Endothelial cell of umbilical vein (primary cell): Measurements from ENCODE around the gene TENT5C. TPM values are rescaled to one million over a fixed set of nuclear protein-coding genes. Genes with fewer than 3 reads are reported as not detected.

Source experiments
- BruUV-seq: library from RNA; stranded (reverse); fragments of 400-500 nt; replicated peaks from 2 replicates; lab custom pipeline; 2021; lab: Mats Ljungman, UMichigan
- CTCF ChIA-PET: fragments of 300-600, 350-600 bp; sonication (Branson Sonifier 250); formaldehyde crosslinking; loops from one replicate; lab custom pipeline; 2021; ENCODE audit warnings: antibody characterized with exemption, inconsistent platforms; lab: Charles Lee
- POLR2A ChIA-PET: fragments of 300-600, 350-600 bp; sonication (Branson Sonifier 250); formaldehyde crosslinking; loops from one replicate; lab custom pipeline; 2021; ENCODE audit warnings: antibody characterized with exemption, inconsistent platforms; lab: Charles Lee
- DNase-seq: peaks from one replicate; pipeline ENCODE4 v3.0.0-alpha.2; 2011; ENCODE audit warnings: low read depth, low spot score
- FAIRE-seq: peaks from 2 replicates; lab custom pipeline; 2011; peaks lifted over from hg19 to GRCh38; lab: Jason Lieb, UNC
- H2AFZ ChIP-seq: 2 replicates; pipeline ENCODE4 v1.6.0; 2012; ENCODE audit warnings: low read depth, low read length, control low read depth, inconsistent platforms
- H3K27ac ChIP-seq: 2 replicates; pipeline ENCODE4 v1.5.1; 2011; ENCODE audit warnings: low read depth, mild to moderate bottlenecking, control low read depth, low read length, moderate library complexity; ENCODE audit not compliant: insufficient read depth
- H3K27me3 ChIP-seq, 2 experiments: 2 replicates each; pipeline versions ENCODE4 v1.6.0 to v1.6.1; 2011; ENCODE audit warnings: low read length in 2 of 2, mixed read lengths in 1 of 2; ENCODE audit not compliant: control insufficient read depth in 2 of 2, insufficient read depth in 2 of 2
- H3K36me3 ChIP-seq, 2 experiments: 2 replicates in 1 of 2; 3 replicates in 1 of 2; pipeline ENCODE4 v1.5.1; 2011; ENCODE audit warnings: low read length in 2 of 2, mild to moderate bottlenecking in 1 of 2, moderate library complexity in 1 of 2; ENCODE audit not compliant: control insufficient read depth in 2 of 2, insufficient read depth in 2 of 2; ENCODE audit errors: extremely low read depth in 1 of 2
- H3K4me1 ChIP-seq: 3 replicates; pipeline ENCODE4 v1.5.1; 2011; ENCODE audit warnings: mild to moderate bottlenecking, low read length; ENCODE audit not compliant: control insufficient read depth, insufficient read depth; ENCODE audit errors: extremely low read depth
- H3K4me2 ChIP-seq: 2 replicates; pipeline ENCODE4 v1.6.1; 2011; ENCODE audit warnings: low read length, control low read depth, mixed read lengths; ENCODE audit not compliant: insufficient read depth
- H3K4me3 ChIP-seq, 3 experiments: fragments of 200-600 bp in 1 of 3; sonication (generic), shearing (Covaris generic) in 1 of 3; replicated peaks in 1 of 3; 2 replicates each; pipeline ENCODE4 v1.5.1; 2011 to 2016; ENCODE audit warnings: control low read depth in 3 of 3, low read length in 3 of 3, mild to moderate bottlenecking in 2 of 3, inconsistent platforms in 1 of 3, low read depth in 1 of 3, moderate library complexity in 1 of 3; ENCODE audit not compliant: insufficient read depth in 1 of 3
- H3K79me2 ChIP-seq: 2 replicates; pipeline ENCODE4 v1.6.0; 2012; ENCODE audit warnings: low read length, inconsistent platforms; ENCODE audit not compliant: control insufficient read depth, insufficient read depth
- H3K9ac ChIP-seq: replicated peaks from 2 replicates; pipeline ENCODE3; 2011; ENCODE audit warnings: low read length, control low read depth; ENCODE audit not compliant: insufficient read depth; ENCODE audit errors: extremely low read depth
- H3K9me1 ChIP-seq: replicated peaks from 3 replicates; pipeline ENCODE4 v1.6.0; 2011; ENCODE audit warnings: mild to moderate bottlenecking, low read length; ENCODE audit not compliant: control insufficient read depth, insufficient read depth; ENCODE audit errors: extremely low read depth
- H3K9me3 ChIP-seq: replicated peaks from 2 replicates; pipeline ENCODE4 v1.5.1; 2012; ENCODE audit warnings: low read length, inconsistent platforms; ENCODE audit not compliant: control insufficient read depth, insufficient read depth
- H4K20me1 ChIP-seq: replicated peaks from 2 replicates; pipeline ENCODE3; 2011; ENCODE audit warnings: mild to moderate bottlenecking, low read length; ENCODE audit not compliant: control insufficient read depth, insufficient read depth; ENCODE audit errors: extremely low read depth
- EZH2 ChIP-seq: IDR thresholded peaks from 2 replicates; pipeline ENCODE4 v1.6.1; 2012; ENCODE audit warnings: borderline replicate concordance, low read depth, mild to moderate bottlenecking, moderate library complexity, low read length, inconsistent platforms; ENCODE audit not compliant: severe bottlenecking
- FOS ChIP-seq: IDR thresholded peaks from 2 replicates; pipeline ENCODE4 v1.6.1; 2011; ENCODE audit warnings: mild to moderate bottlenecking, low read length, moderate library complexity, borderline replicate concordance; ENCODE audit not compliant: insufficient read depth
- GATA2 ChIP-seq: IDR thresholded peaks from 2 replicates; pipeline ENCODE4 v1.7.0; 2011; ENCODE audit warnings: low read depth, mild to moderate bottlenecking, moderate library complexity, mixed read lengths, low read length; ENCODE audit not compliant: insufficient read length, insufficient read depth
- JUN ChIP-seq: IDR thresholded peaks from 2 replicates; pipeline ENCODE4 v1.6.1; 2011; ENCODE audit warnings: borderline replicate concordance, low read depth; ENCODE audit not compliant: insufficient read length, insufficient read depth
- MYC ChIP-seq: IDR thresholded peaks from one replicate; pipeline ENCODE4 v1.6.1; 2011; ENCODE audit warnings: mild to moderate bottlenecking, low read depth, low read length
- POLR2A ChIP-seq: IDR thresholded peaks from 2 replicates; pipeline ENCODE4 v1.6.1; 2012; ENCODE audit warnings: low read depth, mild to moderate bottlenecking, control low read depth, low read length
- POLR2AphosphoS5 ChIP-seq: IDR thresholded peaks from 2 replicates; pipeline ENCODE4 v1.6.1; 2012; ENCODE audit warnings: low read depth, mild to moderate bottlenecking, control low read depth, low read length, moderate library complexity; ENCODE audit not compliant: insufficient read depth
- dilution Hi-C: fragments of 300-500 bp; cut with MboI; formaldehyde crosslinking; loops from one replicate; pipeline ENCODE4 v1.15.0; 2019; ENCODE audit warnings: low sequenced_read_pairs; ENCODE audit not compliant: extremely low pct_ligation_motif_present
- intact Hi-C: fragments of 100-400 bp; cut with micrococcal nuclease; formaldehyde crosslinking; loops from one replicate; pipeline ENCODE4 v1.10.0; 2022
- polyA plus RNA-seq, 4 experiments: library from polyadenylated mRNA; depleted of rRNA in 3 of 4; stranded (reverse) in 3 of 4; unstranded in 1 of 4; fragments of >200 nt; gene quantifications; 2 replicates each; pipeline versions ENCODE4 v1.2.1 to v1.2.3, GENCODE V29; 2011 to 2012; ENCODE audit warnings: missing spikeins in 1 of 4
- total RNA-seq: library from RNA; stranded (reverse); gene quantifications from 2 replicates; pipeline ENCODE4 v1.2.3, GENCODE V29; 2021
- TF ChIP-seq, protein P1 (sequence below), 2 donors: IDR thresholded peaks; 1 replicate in 1 of 2; 2 replicates in 1 of 2; pipeline ENCODE4 v1.5.1; 2011; ENCODE audit warnings: low read length in 2 of 2, mild to moderate bottlenecking in 2 of 2, moderate library complexity in 2 of 2, control low read depth in 1 of 2, inconsistent platforms in 1 of 2, low read depth in 1 of 2; ENCODE audit not compliant: insufficient read depth in 1 of 2; ENCODE audit errors: extremely low read depth in 1 of 2
- TF ChIP-seq, protein P2 (sequence below): IDR thresholded peaks from 2 replicates; pipeline ENCODE4 v1.6.1; 2011; ENCODE audit not compliant: insufficient read depth, insufficient read length

TENT5C gene
- total and polyA plus RNA-seq, 2 donors (not counting 3 experiments of a cell fraction or from before 2014, with no cell fraction given): 0.06 to 0.22 TPM

DNA sequence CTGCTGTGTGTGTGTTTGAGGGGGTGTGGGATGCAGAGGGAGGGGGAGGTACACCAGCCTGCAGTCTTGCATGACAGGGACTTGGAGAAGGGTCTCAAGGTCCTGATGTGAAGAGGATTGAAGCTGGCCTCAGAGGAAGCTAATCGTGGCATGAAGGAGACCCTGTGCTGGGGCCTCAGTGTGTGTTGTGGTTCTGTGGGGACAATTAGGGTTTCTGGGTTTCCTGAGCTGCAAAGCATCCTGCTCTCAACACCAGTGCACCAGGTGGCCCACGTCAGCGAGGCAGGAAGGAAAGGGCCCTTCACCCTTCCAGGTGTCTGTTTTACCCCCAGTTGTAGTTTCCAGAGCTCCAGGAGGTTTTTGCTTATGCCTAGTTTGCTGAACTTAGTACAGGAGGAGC lies 52.8 kb downstream of the TENT5C start:
- H4K20me1 ChIP-seq: no peaks in the 10 kb centered on the region
- H3K4me2 ChIP-seq: no peak overlapping the region
- H3K9me3 ChIP-seq: no peaks in the 10 kb centered on the region
- POLR2A ChIA-PET: no interaction called here
- dilution Hi-C loops: no loop called here
- H3K27me3 ChIP-seq: peaks cover 0 to 3% of the 10 kb centered on the region in 2 experiments
- H3K36me3 ChIP-seq: no peaks in the 10 kb centered on the region
- CTCF ChIA-PET: interaction anchor here (0.9 to 1.6 kb wide), 2 partner anchors 12 to 28 kb away, joined by 3 to 6 read pairs; no protein-coding TSS in a partner anchor
- peaks cover 11% of the 10 kb centered on the region for H3K4me1 ChIP-seq
- H3K9ac ChIP-seq: no peak overlapping the region
- intact Hi-C loops: no loop called here
- H3K27ac ChIP-seq: no peak overlapping the region
- TF ChIP-seq POLR2AphosphoS5: no peak
- no peak for TF ChIP-seq FOS
- TF ChIP-seq, protein P1, sequence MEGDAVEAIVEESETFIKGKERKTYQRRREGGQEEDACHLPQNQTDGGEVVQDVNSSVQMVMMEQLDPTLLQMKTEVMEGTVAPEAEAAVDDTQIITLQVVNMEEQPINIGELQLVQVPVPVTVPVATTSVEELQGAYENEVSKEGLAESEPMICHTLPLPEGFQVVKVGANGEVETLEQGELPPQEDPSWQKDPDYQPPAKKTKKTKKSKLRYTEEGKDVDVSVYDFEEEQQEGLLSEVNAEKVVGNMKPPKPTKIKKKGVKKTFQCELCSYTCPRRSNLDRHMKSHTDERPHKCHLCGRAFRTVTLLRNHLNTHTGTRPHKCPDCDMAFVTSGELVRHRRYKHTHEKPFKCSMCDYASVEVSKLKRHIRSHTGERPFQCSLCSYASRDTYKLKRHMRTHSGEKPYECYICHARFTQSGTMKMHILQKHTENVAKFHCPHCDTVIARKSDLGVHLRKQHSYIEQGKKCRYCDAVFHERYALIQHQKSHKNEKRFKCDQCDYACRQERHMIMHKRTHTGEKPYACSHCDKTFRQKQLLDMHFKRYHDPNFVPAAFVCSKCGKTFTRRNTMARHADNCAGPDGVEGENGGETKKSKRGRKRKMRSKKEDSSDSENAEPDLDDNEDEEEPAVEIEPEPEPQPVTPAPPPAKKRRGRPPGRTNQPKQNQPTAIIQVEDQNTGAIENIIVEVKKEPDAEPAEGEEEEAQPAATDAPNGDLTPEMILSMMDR (IDR thresholded peaks at IDR 0.05; ENCODE audit: extremely low read depth in 1 of 2, insufficient read depth in 1 of 2, low read depth in 1 of 2, low read length in 2 of 2): no peak
- no peak for TF ChIP-seq GATA2
- TF ChIP-seq MYC: no peak
- TF ChIP-seq POLR2A: no peak
- TF ChIP-seq EZH2: no peak
- no peak for TF ChIP-seq JUN
- TF ChIP-seq, protein P2, sequence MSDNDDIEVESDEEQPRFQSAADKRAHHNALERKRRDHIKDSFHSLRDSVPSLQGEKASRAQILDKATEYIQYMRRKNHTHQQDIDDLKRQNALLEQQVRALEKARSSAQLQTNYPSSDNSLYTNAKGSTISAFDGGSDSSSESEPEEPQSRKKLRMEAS: no peak
- H2AFZ ChIP-seq: no peak overlapping the region
- BruUV-seq: no TSS peak
- no peaks in the 10 kb centered on the region for H3K79me2 ChIP-seq
- H3K9me1 ChIP-seq: no peaks in the 10 kb centered on the region
- FAIRE-seq (no peak), DNase-seq (no peak)
- no peak overlapping the region for H3K4me3 ChIP-seq
